ENCODE results near the gene CKS1B. TPM values are rescaled to one million over a fixed set of nuclear protein-coding genes. Genes with fewer than 3 reads are reported as not detected.

CKS1B gene
- total RNA-seq, 1 experiment from 2014 or later = 258 TPM

- TF ChIP-seq, protein P1, sequence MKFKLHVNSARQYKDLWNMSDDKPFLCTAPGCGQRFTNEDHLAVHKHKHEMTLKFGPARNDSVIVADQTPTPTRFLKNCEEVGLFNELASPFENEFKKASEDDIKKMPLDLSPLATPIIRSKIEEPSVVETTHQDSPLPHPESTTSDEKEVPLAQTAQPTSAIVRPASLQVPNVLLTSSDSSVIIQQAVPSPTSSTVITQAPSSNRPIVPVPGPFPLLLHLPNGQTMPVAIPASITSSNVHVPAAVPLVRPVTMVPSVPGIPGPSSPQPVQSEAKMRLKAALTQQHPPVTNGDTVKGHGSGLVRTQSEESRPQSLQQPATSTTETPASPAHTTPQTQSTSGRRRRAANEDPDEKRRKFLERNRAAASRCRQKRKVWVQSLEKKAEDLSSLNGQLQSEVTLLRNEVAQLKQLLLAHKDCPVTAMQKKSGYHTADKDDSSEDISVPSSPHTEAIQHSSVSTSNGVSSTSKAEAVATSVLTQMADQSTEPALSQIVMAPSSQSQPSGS (CRISPR knock-in tag; IDR thresholded peaks at IDR 0.05; ENCODE audit: borderline replicate concordance, low read depth) = no peak; the same call in 1 of the 2 replicates
- peak; percentile 97 for TF ChIP-seq ARID4B (CRISPR knock-in tag; IDR thresholded peaks at IDR 0.05; ENCODE audit: borderline replicate concordance)
- TF ChIP-seq, protein P2, sequence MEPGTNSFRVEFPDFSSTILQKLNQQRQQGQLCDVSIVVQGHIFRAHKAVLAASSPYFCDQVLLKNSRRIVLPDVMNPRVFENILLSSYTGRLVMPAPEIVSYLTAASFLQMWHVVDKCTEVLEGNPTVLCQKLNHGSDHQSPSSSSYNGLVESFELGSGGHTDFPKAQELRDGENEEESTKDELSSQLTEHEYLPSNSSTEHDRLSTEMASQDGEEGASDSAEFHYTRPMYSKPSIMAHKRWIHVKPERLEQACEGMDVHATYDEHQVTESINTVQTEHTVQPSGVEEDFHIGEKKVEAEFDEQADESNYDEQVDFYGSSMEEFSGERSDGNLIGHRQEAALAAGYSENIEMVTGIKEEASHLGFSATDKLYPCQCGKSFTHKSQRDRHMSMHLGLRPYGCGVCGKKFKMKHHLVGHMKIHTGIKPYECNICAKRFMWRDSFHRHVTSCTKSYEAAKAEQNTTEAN (CRISPR knock-in tag; IDR thresholded peaks at IDR 0.05) = no peak; the same call in 1 of the 2 replicates
- TF ChIP-seq CREB1 (CRISPR knock-in tag; IDR thresholded peaks at IDR 0.05) = peak; percentile 95
- 0 out of 2 replicates have a peak, but pooled peaks have one; percentile 77 for TF ChIP-seq SMAD4 (CRISPR knock-in tag; IDR thresholded peaks at IDR 0.05)
- TF ChIP-seq USF2 (CRISPR knock-in tag; IDR thresholded peaks at IDR 0.05) = peak; percentile 96
- peak; percentile 64; the same call in 1 of the 2 replicates for TF ChIP-seq ZNF263 (CRISPR knock-in tag; IDR thresholded peaks at IDR 0.05; ENCODE audit: low read depth)
- peak; percentile 24; the same call in 1 of the 2 replicates for TF ChIP-seq CREM (CRISPR knock-in tag; IDR thresholded peaks at IDR 0.05)
- peak; percentile 87 for TF ChIP-seq TEAD4 (CRISPR knock-in tag; IDR thresholded peaks at IDR 0.05)
- peak; percentile 86 for TF ChIP-seq NR1H2 (CRISPR knock-in tag; IDR thresholded peaks at IDR 0.05)
- TF ChIP-seq MXD4 (CRISPR knock-in tag; IDR thresholded peaks at IDR 0.05; ENCODE audit: borderline replicate concordance) = no peak
- TF ChIP-seq FOXP1 (CRISPR knock-in tag; IDR thresholded peaks at IDR 0.05; ENCODE audit: borderline replicate concordance) = peak; percentile 99
- TF ChIP-seq ZNF416 (CRISPR knock-in tag; IDR thresholded peaks at IDR 0.05) = no peak
- peak; percentile 80 for TF ChIP-seq SP1 (CRISPR knock-in tag; conservative IDR thresholded peaks at IDR 0.05)
- TF ChIP-seq, protein P3, sequence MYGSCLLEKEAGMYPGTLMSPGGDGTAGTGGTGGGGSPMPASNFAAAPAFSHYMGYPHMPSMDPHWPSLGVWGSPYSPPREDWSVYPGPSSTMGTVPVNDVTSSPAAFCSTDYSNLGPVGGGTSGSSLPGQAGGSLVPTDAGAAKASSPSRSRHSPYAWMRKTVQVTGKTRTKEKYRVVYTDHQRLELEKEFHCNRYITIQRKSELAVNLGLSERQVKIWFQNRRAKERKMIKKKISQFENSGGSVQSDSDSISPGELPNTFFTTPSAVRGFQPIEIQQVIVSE (CRISPR knock-in tag; IDR thresholded peaks at IDR 0.05; ENCODE audit: borderline replicate concordance) = no peak
- TF ChIP-seq KAT7 (CRISPR knock-in tag; IDR thresholded peaks at IDR 0.05; ENCODE audit: borderline replicate concordance) = no peak
- peak; percentile 99 for TF ChIP-seq FOXP4 (CRISPR knock-in tag; IDR thresholded peaks at IDR 0.05)
- TF ChIP-seq, protein P4, sequence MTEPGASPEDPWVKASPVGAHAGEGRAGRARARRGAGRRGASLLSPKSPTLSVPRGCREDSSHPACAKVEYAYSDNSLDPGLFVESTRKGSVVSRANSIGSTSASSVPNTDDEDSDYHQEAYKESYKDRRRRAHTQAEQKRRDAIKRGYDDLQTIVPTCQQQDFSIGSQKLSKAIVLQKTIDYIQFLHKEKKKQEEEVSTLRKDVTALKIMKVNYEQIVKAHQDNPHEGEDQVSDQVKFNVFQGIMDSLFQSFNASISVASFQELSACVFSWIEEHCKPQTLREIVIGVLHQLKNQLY (CRISPR knock-in tag; IDR thresholded peaks at IDR 0.05) = 0 out of 2 replicates have a peak, but pooled peaks have one; percentile 37
- TF ChIP-seq, protein P5, sequence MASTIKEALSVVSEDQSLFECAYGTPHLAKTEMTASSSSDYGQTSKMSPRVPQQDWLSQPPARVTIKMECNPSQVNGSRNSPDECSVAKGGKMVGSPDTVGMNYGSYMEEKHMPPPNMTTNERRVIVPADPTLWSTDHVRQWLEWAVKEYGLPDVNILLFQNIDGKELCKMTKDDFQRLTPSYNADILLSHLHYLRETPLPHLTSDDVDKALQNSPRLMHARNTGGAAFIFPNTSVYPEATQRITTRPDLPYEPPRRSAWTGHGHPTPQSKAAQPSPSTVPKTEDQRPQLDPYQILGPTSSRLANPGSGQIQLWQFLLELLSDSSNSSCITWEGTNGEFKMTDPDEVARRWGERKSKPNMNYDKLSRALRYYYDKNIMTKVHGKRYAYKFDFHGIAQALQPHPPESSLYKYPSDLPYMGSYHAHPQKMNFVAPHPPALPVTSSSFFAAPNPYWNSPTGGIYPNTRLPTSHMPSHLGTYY (CRISPR knock-in tag; IDR thresholded peaks at IDR 0.05) = no peak; the same call in 1 of the 2 replicates
- no peak for TF ChIP-seq RORB (CRISPR knock-in tag; IDR thresholded peaks at IDR 0.05)
- TF ChIP-seq ZBTB21 (CRISPR knock-in tag; IDR thresholded peaks at IDR 0.05; ENCODE audit: borderline replicate concordance) = peak; percentile 84; the same call in 1 of the 2 replicates
- peak; percentile 99 for TF ChIP-seq ZNF232 (CRISPR knock-in tag; IDR thresholded peaks at IDR 0.05)
- no peak for TF ChIP-seq OVOL2 (CRISPR knock-in tag; IDR thresholded peaks at IDR 0.05; ENCODE audit: borderline replicate concordance)
- no peak for TF ChIP-seq ZNF671 (CRISPR knock-in tag; IDR thresholded peaks at IDR 0.05)
- 0 out of 2 replicates have a peak, but pooled peaks have one; percentile 87 for TF ChIP-seq FOXJ3 (CRISPR knock-in tag; IDR thresholded peaks at IDR 0.05; ENCODE audit: borderline replicate concordance)
- 0 out of 2 replicates have a peak, but pooled peaks have one; percentile 17 for TF ChIP-seq ZNF219 (CRISPR knock-in tag; IDR thresholded peaks at IDR 0.05; ENCODE audit: borderline replicate concordance)
Measured at GRCh38 chr1:154936555-154937084, 37.9 kb upstream of the CKS1B start, which contains the start of gene PMVK (continued).
